ENCODE data around the gene PHF19. TPM values are rescaled to one million over a fixed set of nuclear protein-coding genes. Genes with fewer than 3 reads are reported as not detected.

PHF19 gene
- total and polyA plus RNA-seq, 10 donors, result 12.6 to 53.0 (median 36.7) TPM

- TF ChIP-seq POLR2A (IDR thresholded peaks at IDR 0.05) (no peak), CTCF (IDR thresholded peaks at IDR 0.05 in 8 of 11, conservative IDR thresholded peaks at IDR 0.05 in 3 of 11) (no peak), POLR2AphosphoS5 (IDR thresholded peaks at IDR 0.05) (no peak)
- 67 to 75% (median 70%) methylated on average over 8 of the region's 8 CpGs for WGBS, 5 donors
- no peak for DNase-seq
- Histone ChIP-seq H3K27ac (peak overlapping the region; percentile 89 to 98 (median 94)), H3K4me1 (peaks cover 15 to 84% (median 37%) of the 10 kb centered on the region in 6 donors), H3K27me3 (replicated peaks in 1 of 7) (no peaks in the 10 kb centered on the region), H3K9me3 (no peaks in the 10 kb centered on the region), H3K4me3 (peak overlapping the region in 4 of 8 donors; percentile 69 to 89 (median 81)), H3K36me3 (peaks cover 0 to 11% (median 8%) of the 10 kb centered on the region in 6 donors)
- intact Hi-C loops (cut with DNase I; ENCODE audit: low total_unique reads), result no loop called here
Observed at GRCh38 chr9:120878188-120879130, 1.5 kb upstream of the PHF19 start.

- peak in 4 of 11 experiments; percentile 11 to 29 (median 12) for TF ChIP-seq CTCF (IDR thresholded peaks at IDR 0.05 in 8 of 11, conservative IDR thresholded peaks at IDR 0.05 in 3 of 11)
- no peak for TF ChIP-seq POLR2A (IDR thresholded peaks at IDR 0.05)
- TF ChIP-seq POLR2AphosphoS5 (IDR thresholded peaks at IDR 0.05), result peak; percentile 73 to 84 (median 84)
- no peaks in the 10 kb centered on the region for H3K27me3 ChIP-seq (replicated peaks in 1 of 7)
- H3K36me3 ChIP-seq, result peaks cover 0 to 22% (median 10%) of the 10 kb centered on the region in 6 donors
- 1 to 4% (median 1%) methylated on average over 6 to 63 of the region's 63 CpGs for WGBS, 5 donors
- peaks cover 15 to 82% (median 37%) of the 10 kb centered on the region in 6 donors for H3K4me1 ChIP-seq
- DNase-seq, result peak; percentile 93
- H3K27ac ChIP-seq, result peak overlapping the region; percentile 89 to 98 (median 94)
- H3K4me3 ChIP-seq, result peak overlapping the region; percentile 32 to 89 (median 72)
- intact Hi-C loops (cut with DNase I; ENCODE audit: low total_unique reads), result no loop called here
- no peaks in the 10 kb centered on the region for H3K9me3 ChIP-seq
Observed at GRCh38 chr9:120877276-120878034, 467 bp upstream of the PHF19 start.

DNA sequence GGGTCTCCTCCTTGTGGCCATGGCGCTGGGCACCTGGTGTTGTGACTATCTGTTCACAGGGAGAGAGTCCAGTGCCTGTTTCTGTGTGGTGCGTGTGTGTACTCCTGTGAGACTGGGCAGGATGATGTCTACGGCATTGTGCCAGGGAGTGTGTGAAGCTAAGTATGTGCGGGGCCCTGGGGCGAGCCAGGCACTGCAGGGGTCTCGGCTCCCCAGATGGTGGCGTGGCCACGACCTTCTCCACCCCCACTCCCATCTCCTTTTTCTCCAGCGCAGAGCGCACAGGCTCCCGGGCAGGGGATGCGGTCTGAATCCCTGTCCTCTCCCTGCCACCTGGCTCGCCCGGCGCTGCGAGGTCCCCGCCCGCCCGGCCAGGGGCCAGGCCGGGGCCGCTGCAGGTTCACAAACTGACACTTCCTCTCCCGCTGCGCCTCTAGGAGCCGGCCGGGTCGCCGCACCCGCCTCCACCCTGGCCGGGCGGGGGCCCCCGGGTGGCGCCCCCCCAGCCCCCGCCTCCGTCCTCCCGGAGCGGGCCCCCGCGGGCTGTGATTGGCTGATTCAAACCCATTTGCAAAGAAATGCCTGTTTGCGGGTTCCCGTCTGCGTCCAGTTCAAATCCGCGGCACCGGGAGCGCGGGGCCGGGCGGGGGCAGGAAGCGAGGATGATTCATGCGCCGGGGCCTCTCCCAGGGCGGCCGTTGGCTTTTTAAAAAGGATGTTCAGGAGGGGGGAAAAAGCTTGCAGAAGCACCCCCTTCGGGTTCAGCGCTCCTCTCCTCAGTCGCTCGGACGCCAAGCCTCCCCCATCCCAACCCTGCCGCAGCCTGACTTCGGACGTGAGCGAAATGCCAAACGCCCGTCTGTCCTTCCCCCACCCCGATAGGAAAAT is 790 bp downstream of the PHF19 start:
- TF ChIP-seq POLR2A (IDR thresholded peaks at IDR 0.05) (no peak), POLR2AphosphoS5 (IDR thresholded peaks at IDR 0.05) (peak; percentile 76 to 86 (median 81)), CTCF (IDR thresholded peaks at IDR 0.05 in 8 of 11, conservative IDR thresholded peaks at IDR 0.05 in 3 of 11) (peak in 5 of 11 experiments; percentile 3 to 40 (median 29))
- Histone ChIP-seq H3K27ac (peak overlapping the region; percentile 89 to 98 (median 94)), H3K27me3 (replicated peaks in 1 of 7) (no peaks in the 10 kb centered on the region), H3K4me3 (peak overlapping the region; percentile 65 to 89 (median 72)), H3K36me3 (peaks cover 0 to 33% (median 16%) of the 10 kb centered on the region in 6 donors), H3K9me3 (no peaks in the 10 kb centered on the region), H3K4me1 (peaks cover 15 to 69% (median 37%) of the 10 kb centered on the region in 6 donors)
- intact Hi-C loops (cut with DNase I; ENCODE audit: low total_unique reads), result no loop called here
- 2 to 5% (median 3%) methylated on average over 31 to 65 of the region's 65 CpGs for WGBS, 5 donors
- peak; percentile 93 for DNase-seq

Measured in spleen (tissue), 11 donors.